Thyroid gland (tissue), 4 donors: Measurements from ENCODE around the gene ZNF467.

Source experiments
- POLR2A ChIP-seq, 2 donors: fragments of 450-650 bp; IDR thresholded peaks; one replicate each; pipeline ENCODE4 v1.6.1; 2017; ENCODE audit warnings: antibody characterized with exemption in 2 of 2, mild to moderate bottlenecking in 2 of 2, moderate library complexity in 1 of 2
- TF ChIP-seq, protein P1 (sequence below), 6 experiments: fragments of 200-600 bp in 3 of 6; fragments of 450-650 bp in 3 of 6; sonication (generic) in 3 of 6; IDR thresholded peaks; one replicate each; pipeline ENCODE4 v1.5.1; 2016 to 2019; ENCODE audit warnings: antibody characterized with exemption in 6 of 6, mild to moderate bottlenecking in 2 of 6, inconsistent platforms in 1 of 6, moderate library complexity in 1 of 6

DNA sequence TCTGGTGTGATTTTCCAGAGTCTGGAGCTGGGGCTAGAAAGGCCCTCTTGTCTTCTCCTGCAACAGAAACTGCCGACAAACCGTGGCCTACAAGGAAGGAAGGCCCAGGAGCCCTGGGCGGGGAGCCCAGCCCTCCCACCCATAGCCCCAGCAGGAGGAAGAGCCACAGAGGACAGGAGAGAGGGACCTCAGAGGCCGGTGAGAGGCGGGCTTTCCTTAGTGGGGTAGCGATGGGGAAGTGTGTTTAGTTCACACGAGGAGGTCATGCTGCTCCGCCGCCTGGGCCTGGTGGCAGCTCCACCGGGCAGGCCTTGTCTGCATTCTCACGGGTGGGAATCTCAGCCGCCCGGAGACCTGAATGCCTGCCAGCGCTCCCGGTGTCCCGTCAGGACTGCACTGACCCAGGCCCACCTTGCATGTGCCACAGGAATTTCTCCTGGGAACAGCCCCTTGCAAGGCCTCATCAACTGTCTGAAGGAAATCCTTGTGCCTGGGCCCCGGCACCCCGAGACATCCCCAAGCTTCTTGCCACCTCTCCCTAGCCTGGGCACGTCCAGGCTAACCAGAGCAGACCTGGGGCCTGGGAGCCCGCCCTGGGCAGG, 50.9 kb downstream of the ZNF467 start:
- TF ChIP-seq, protein P1, sequence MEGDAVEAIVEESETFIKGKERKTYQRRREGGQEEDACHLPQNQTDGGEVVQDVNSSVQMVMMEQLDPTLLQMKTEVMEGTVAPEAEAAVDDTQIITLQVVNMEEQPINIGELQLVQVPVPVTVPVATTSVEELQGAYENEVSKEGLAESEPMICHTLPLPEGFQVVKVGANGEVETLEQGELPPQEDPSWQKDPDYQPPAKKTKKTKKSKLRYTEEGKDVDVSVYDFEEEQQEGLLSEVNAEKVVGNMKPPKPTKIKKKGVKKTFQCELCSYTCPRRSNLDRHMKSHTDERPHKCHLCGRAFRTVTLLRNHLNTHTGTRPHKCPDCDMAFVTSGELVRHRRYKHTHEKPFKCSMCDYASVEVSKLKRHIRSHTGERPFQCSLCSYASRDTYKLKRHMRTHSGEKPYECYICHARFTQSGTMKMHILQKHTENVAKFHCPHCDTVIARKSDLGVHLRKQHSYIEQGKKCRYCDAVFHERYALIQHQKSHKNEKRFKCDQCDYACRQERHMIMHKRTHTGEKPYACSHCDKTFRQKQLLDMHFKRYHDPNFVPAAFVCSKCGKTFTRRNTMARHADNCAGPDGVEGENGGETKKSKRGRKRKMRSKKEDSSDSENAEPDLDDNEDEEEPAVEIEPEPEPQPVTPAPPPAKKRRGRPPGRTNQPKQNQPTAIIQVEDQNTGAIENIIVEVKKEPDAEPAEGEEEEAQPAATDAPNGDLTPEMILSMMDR (IDR thresholded peaks at IDR 0.05), result no peak
- TF ChIP-seq POLR2A (IDR thresholded peaks at IDR 0.05), result no peak
